IMR-90 (cell line): ENCODE results near the gene C12orf56. TPM values are rescaled to one million over a fixed set of nuclear protein-coding genes. Genes with fewer than 3 reads are reported as not detected.

Source experiments
- ATAC-seq: fragments of 200-7000 bp; cut with Tn5 transposase; 2 replicates; pipeline ENCODE4 v1.9.1; 2020; ENCODE audit warnings: low read depth, mild to moderate bottlenecking, moderate library complexity
- BruUV-seq: library from RNA; stranded (reverse); fragments of 400-500 nt; replicated peaks from 2 replicates; lab custom pipeline; 2021; lab: Mats Ljungman, UMichigan
- CTCF ChIA-PET: fragments of 300-600 bp; formaldehyde crosslinking; extraction: SDS; loops from one replicate; lab custom pipeline; 2021; ENCODE audit warnings: antibody characterized with exemption; lab: Yijun Ruan, JAX
- POLR2A ChIA-PET: fragments of 300-600 bp; sonication (Branson Sonifier 250); formaldehyde crosslinking; loops from one replicate; lab custom pipeline; 2022; ENCODE audit warnings: antibody characterized with exemption; ENCODE audit not compliant: unreplicated experiment; lab: Charles Lee
- DNase-seq: peaks from one replicate; pipeline ENCODE4 v3.0.0; 2013
- H2AFZ ChIP-seq: replicated peaks from 2 replicates; pipeline ENCODE3; 2013; ENCODE audit warnings: low read length, mild to moderate bottlenecking; ENCODE audit not compliant: poor library complexity
- H2AK5ac ChIP-seq: 2 replicates; pipeline ENCODE4 v1.6.1; 2013; ENCODE audit warnings: low read depth, low read length, inconsistent platforms
- H2AK9ac ChIP-seq: replicated peaks from 2 replicates; pipeline ENCODE3; 2013; ENCODE audit warnings: mild to moderate bottlenecking, low read depth, low read length, moderate library complexity; ENCODE audit not compliant: poor library complexity
- H2BK120ac ChIP-seq: 2 replicates; pipeline ENCODE4 v1.6.1; 2013; ENCODE audit warnings: low read depth, low read length, inconsistent platforms
- H2BK15ac ChIP-seq: 3 replicates; pipeline ENCODE4 v1.6.1; 2013; ENCODE audit warnings: low read depth, low read length, inconsistent platforms
- H2BK20ac ChIP-seq: 2 replicates; pipeline ENCODE4 v1.6.1; 2013; ENCODE audit warnings: low read depth, mild to moderate bottlenecking, inconsistent platforms, low read length, moderate library complexity
- H2BK5ac ChIP-seq: 2 replicates; pipeline ENCODE4 v1.6.1; 2013; ENCODE audit warnings: mild to moderate bottlenecking, low read depth, low read length, inconsistent platforms; ENCODE audit not compliant: poor library complexity, severe bottlenecking
- H3K14ac ChIP-seq: replicated peaks from 2 replicates; pipeline ENCODE4 v1.6.1; 2013; ENCODE audit warnings: low read depth, low read length, inconsistent platforms
- H3K18ac ChIP-seq: 2 replicates; pipeline ENCODE4 v1.6.1; 2013; ENCODE audit warnings: low read depth, low read length, control low read depth
- H3K23ac ChIP-seq: 2 replicates; pipeline ENCODE4 v1.6.1; 2013; ENCODE audit warnings: low read depth, low read length, inconsistent platforms
- H3K27ac ChIP-seq: 2 replicates; pipeline ENCODE4 v1.5.1; 2013; ENCODE audit warnings: mild to moderate bottlenecking, control low read depth, low read length; ENCODE audit not compliant: insufficient read depth
- H3K27me3 ChIP-seq: 2 replicates; pipeline ENCODE4 v1.6.1; 2013; ENCODE audit warnings: low read length; ENCODE audit not compliant: control insufficient read depth, insufficient read depth
- H3K36me3 ChIP-seq: 2 replicates; pipeline ENCODE4 v1.6.1; 2013; ENCODE audit warnings: low read length, mixed read lengths; ENCODE audit not compliant: control insufficient read depth, insufficient read depth
- H3K4ac ChIP-seq: 2 replicates; pipeline ENCODE4 v1.6.1; 2013; ENCODE audit warnings: low read depth, low read length, inconsistent platforms
- H3K4me1 ChIP-seq: 2 replicates; pipeline ENCODE4 v1.6.1; 2013; ENCODE audit warnings: low read length, mixed read lengths; ENCODE audit not compliant: control insufficient read depth, insufficient read depth
- H3K4me2 ChIP-seq: 2 replicates; pipeline ENCODE4 v1.6.1; 2013; ENCODE audit warnings: low read depth, mild to moderate bottlenecking, control low read depth, low read length, moderate library complexity
- H3K4me3 ChIP-seq: 2 replicates; pipeline ENCODE4 v1.5.1; 2013; ENCODE audit warnings: low read depth, mild to moderate bottlenecking, control low read depth, low read length, moderate library complexity; ENCODE audit not compliant: insufficient read depth
- H3K56ac ChIP-seq: 2 replicates; pipeline ENCODE4 v1.6.1; 2013; ENCODE audit warnings: low read length, inconsistent platforms; ENCODE audit not compliant: insufficient read depth; ENCODE audit errors: extremely low read depth
- H3K79me1 ChIP-seq, 2 experiments: 2 replicates each; pipeline ENCODE4 v1.6.1; 2013; ENCODE audit warnings: low read length in 2 of 2, inconsistent platforms in 1 of 2, low read depth in 1 of 2
- H3K9ac ChIP-seq: 2 replicates; pipeline ENCODE4 v1.6.1; 2013; ENCODE audit warnings: low read depth, low read length, control low read depth
- H3K9me1 ChIP-seq: 2 replicates; pipeline ENCODE4 v1.6.1; 2013; ENCODE audit warnings: low read length, inconsistent platforms; ENCODE audit not compliant: insufficient read depth
- H3K9me3 ChIP-seq: 2 replicates; pipeline ENCODE4 v1.6.1; 2013; ENCODE audit warnings: low read length; ENCODE audit not compliant: control insufficient read depth, insufficient read depth
- H4K20me1 ChIP-seq: 2 replicates; pipeline ENCODE4 v1.6.1; 2013; ENCODE audit warnings: low read length, inconsistent platforms; ENCODE audit not compliant: insufficient read depth
- H4K5ac ChIP-seq: 2 replicates; pipeline ENCODE4 v1.6.1; 2013; ENCODE audit warnings: mild to moderate bottlenecking, low read depth, low read length, control low read depth
- H4K8ac ChIP-seq, 2 experiments: 2 replicates each; pipeline ENCODE4 v1.6.1; 2013; ENCODE audit warnings: low read depth in 2 of 2, low read length in 2 of 2, control low read depth in 1 of 2, inconsistent platforms in 1 of 2
- H4K91ac ChIP-seq: 2 replicates; pipeline ENCODE4 v1.6.1; 2013; ENCODE audit warnings: low read depth, low read length, inconsistent platforms; ENCODE audit not compliant: insufficient read depth
- CEBPB ChIP-seq: IDR thresholded peaks from 2 replicates; pipeline ENCODE4 v1.6.1; 2012; ENCODE audit warnings: low read depth, low read length, improper control_type of control experiment
- CHD1 ChIP-seq: IDR thresholded peaks from 2 replicates; pipeline ENCODE4 v1.6.1; 2012; ENCODE audit warnings: low read depth, low read length, improper control_type of control experiment
- ELK1 ChIP-seq: fragments of 150-350 bp; IDR thresholded peaks from 2 replicates; pipeline ENCODE4 v1.6.1; 2016; ENCODE audit warnings: low read depth, mild to moderate bottlenecking, low read length, moderate library complexity, borderline replicate concordance
- FOS ChIP-seq: fragments of 150-350 bp; IDR thresholded peaks from 2 replicates; pipeline ENCODE4 v1.6.1; 2016; ENCODE audit warnings: low read depth, low read length
- MAFK ChIP-seq: IDR thresholded peaks from 2 replicates; pipeline ENCODE4 v1.6.1; 2012; ENCODE audit warnings: low read depth, low read length, improper control_type of control experiment
- MAZ ChIP-seq: IDR thresholded peaks from 2 replicates; pipeline ENCODE4 v1.6.1; 2012; ENCODE audit warnings: low read depth, mild to moderate bottlenecking, low read length, improper control_type of control experiment, moderate library complexity, borderline replicate concordance
- NFE2L2 ChIP-seq: fragments of 150-350 bp; IDR thresholded peaks from 2 replicates; pipeline ENCODE4 v1.6.1; 2016; ENCODE audit warnings: low read depth, mild to moderate bottlenecking, low read length
- POLR2A ChIP-seq: IDR thresholded peaks from 2 replicates; pipeline ENCODE4 v1.6.1; 2012; ENCODE audit warnings: mild to moderate bottlenecking, low read depth, low read length
- RAD21 ChIP-seq: IDR thresholded peaks from 2 replicates; pipeline ENCODE4 v1.6.1; 2012; ENCODE audit warnings: low read length, improper control_type of control experiment
- RCOR1 ChIP-seq: IDR thresholded peaks from 2 replicates; pipeline ENCODE4 v1.6.1; 2012; ENCODE audit warnings: mild to moderate bottlenecking, low read length, improper control_type of control experiment; ENCODE audit not compliant: insufficient replicate concordance
- RFX5 ChIP-seq: IDR thresholded peaks from 2 replicates; pipeline ENCODE4 v1.8.0; 2012; ENCODE audit warnings: low read depth, mild to moderate bottlenecking, low read length, moderate library complexity
- USF2 ChIP-seq: fragments of 150-350 bp; IDR thresholded peaks from 2 replicates; pipeline ENCODE4 v1.6.1; 2017; ENCODE audit warnings: mild to moderate bottlenecking, antibody characterized with exemption, low read length, low read depth
- WGBS, 2 experiments: methylation state at CpG; one replicate each; pipeline versions ENCODE4 v1.1.5 to v1.1.7; 2013; ENCODE audit warnings: missing lambda C conversion rate in 2 of 2; ENCODE audit not compliant: insufficient read length in 1 of 2; ENCODE audit errors: extremely low coverage in 2 of 2; 5-methylcytosine and 5-hydroxymethylcytosine counted together
- dilution Hi-C: fragments of 300-500 bp; cut with HindIII; formaldehyde crosslinking; loops from one replicate; pipeline ENCODE4 v1.14.3; 2018; ENCODE audit warnings: low sequenced_read_pairs; ENCODE audit not compliant: unreplicated experiment
- in situ Hi-C: fragments of 300-500 bp; cut with MboI; formaldehyde crosslinking; loops from 3 replicates; pipeline ENCODE4 v1.14.3; 2019; ENCODE audit warnings: low sequenced_read_pairs, inconsistent platforms, mixed read lengths
- intact Hi-C: fragments of 100-400 bp; cut with micrococcal nuclease; formaldehyde crosslinking; loops from 2 replicates; pipeline ENCODE4 v1.10.0; 2022
- polyA plus RNA-seq, 3 experiments: library from polyadenylated mRNA; depleted of rRNA; stranded (reverse); fragments of >200 nt; gene quantifications; 2 replicates each; pipeline ENCODE4 v1.2.3, GENCODE V29; 2012; ENCODE audit warnings: low replicate concordance in 1 of 3
- total RNA-seq: library from RNA; depleted of rRNA; stranded (reverse); fragments of >200 nt; gene quantifications from 2 replicates; pipeline ENCODE4 v1.2.3, GENCODE V29; 2012
- TF ChIP-seq, protein P1 (sequence below): conservative IDR thresholded peaks from 2 replicates; pipeline ENCODE4 v1.5.1; 2012; ENCODE audit warnings: mild to moderate bottlenecking, low read depth, low read length, improper control_type of control experiment

Gene C12orf56
- total and polyA plus RNA-seq, 2 of the 4 experiments (the other 2 are of a cell fraction) = 0.09 TPM; not detected in 1

DNA sequence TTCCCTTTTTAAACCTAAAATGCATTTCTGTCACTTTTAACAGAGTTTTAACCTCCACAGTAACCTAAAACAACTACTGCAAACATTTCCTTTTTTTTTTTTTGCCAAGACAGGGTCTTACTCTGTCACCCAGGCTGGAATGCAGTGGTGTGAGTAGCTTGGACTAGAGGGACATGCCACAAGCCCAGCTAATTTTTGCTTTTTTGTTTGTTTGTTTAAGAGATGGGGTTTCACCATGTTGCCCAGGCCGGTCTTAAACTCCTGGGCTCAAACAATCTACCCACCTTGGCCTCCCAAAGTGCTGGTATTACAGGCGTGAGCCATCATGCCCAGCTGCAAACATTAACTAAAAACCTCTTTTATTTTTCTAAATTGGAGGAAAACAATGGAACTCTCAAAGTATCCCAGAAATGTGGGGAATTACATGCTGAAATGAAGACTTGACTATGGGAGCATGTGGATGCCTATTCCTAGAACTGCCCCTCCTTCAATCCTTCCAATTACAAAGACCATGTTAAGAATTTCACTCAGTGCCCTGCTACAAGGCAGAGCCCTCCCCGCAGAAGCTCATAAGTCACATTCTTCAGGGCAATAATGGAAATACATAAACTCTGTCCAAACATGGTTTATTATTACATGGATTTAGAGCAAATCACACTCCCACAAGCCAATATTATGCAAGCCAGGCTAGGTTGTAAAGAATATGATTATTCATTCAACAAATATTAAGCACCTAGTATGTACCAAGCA lies 66.9 kb downstream of the C12orf56 start:
- CTCF ChIA-PET = no interaction called here
- Histone ChIP-seq H2BK120ac (no peak overlapping the region), H4K8ac (no peak overlapping the region), H3K9me1 (no peaks in the 10 kb centered on the region), H3K4me1 (no peaks in the 10 kb centered on the region), H3K9ac (no peak overlapping the region), H3K79me1 (no peaks in the 10 kb centered on the region), H2BK15ac (no peak overlapping the region), H3K27me3 (peaks cover 13% of the 10 kb centered on the region), H3K4me3 (no peak overlapping the region), H3K18ac (no peak overlapping the region), H3K56ac (no peak overlapping the region), H3K23ac (no peak overlapping the region), H4K5ac (no peak overlapping the region), H3K14ac (no peak overlapping the region), H3K4ac (no peak overlapping the region), H3K9me3 (no peaks in the 10 kb centered on the region), H3K4me2 (no peak overlapping the region), H3K36me3 (no peaks in the 10 kb centered on the region), H2AK5ac (no peak overlapping the region), H2BK5ac (no peak overlapping the region), H2BK20ac (no peak overlapping the region), H2AFZ (no peak overlapping the region), H4K20me1 (no peaks in the 10 kb centered on the region), H2AK9ac (no peak overlapping the region), H3K27ac (no peak overlapping the region), H4K91ac (no peak overlapping the region)
- dilution Hi-C loops (no loop called here), intact Hi-C loops (no loop called here), in situ Hi-C loops (no loop called here)
- no peak for TF ChIP-seq RFX5
- TF ChIP-seq MAFK = no peak
- no peak for TF ChIP-seq RCOR1
- TF ChIP-seq FOS = no peak
- TF ChIP-seq CHD1 = no peak
- no peak for TF ChIP-seq MAZ
- TF ChIP-seq USF2 = no peak
- TF ChIP-seq, protein P1, sequence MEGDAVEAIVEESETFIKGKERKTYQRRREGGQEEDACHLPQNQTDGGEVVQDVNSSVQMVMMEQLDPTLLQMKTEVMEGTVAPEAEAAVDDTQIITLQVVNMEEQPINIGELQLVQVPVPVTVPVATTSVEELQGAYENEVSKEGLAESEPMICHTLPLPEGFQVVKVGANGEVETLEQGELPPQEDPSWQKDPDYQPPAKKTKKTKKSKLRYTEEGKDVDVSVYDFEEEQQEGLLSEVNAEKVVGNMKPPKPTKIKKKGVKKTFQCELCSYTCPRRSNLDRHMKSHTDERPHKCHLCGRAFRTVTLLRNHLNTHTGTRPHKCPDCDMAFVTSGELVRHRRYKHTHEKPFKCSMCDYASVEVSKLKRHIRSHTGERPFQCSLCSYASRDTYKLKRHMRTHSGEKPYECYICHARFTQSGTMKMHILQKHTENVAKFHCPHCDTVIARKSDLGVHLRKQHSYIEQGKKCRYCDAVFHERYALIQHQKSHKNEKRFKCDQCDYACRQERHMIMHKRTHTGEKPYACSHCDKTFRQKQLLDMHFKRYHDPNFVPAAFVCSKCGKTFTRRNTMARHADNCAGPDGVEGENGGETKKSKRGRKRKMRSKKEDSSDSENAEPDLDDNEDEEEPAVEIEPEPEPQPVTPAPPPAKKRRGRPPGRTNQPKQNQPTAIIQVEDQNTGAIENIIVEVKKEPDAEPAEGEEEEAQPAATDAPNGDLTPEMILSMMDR = no peak
- no peak for TF ChIP-seq ELK1
- TF ChIP-seq NFE2L2 = no peak
- no peak for TF ChIP-seq CEBPB
- TF ChIP-seq POLR2A = no peak
- no peak for TF ChIP-seq RAD21
- POLR2A ChIA-PET = no interaction called here
- BruUV-seq = no TSS peak
- ATAC-seq = peak; percentile 32
- no CpG with 5 or more reads among the region's 3 CpGs for WGBS, 2 experiments
- DNase-seq = no peak
